Myometrial cell (primary cell): Measurements from ENCODE around the gene BOLA1. TPM values are rescaled to one million over a fixed set of nuclear protein-coding genes. Genes with fewer than 3 reads are reported as not detected.

ENCODE experiments used
- total RNA-seq: library from RNA; depleted of rRNA; stranded (reverse); fragments of >200 nt; gene quantifications from 2 replicates; pipeline ENCODE4 v1.2.3, GENCODE V29; 2015

Gene BOLA1, protein sequence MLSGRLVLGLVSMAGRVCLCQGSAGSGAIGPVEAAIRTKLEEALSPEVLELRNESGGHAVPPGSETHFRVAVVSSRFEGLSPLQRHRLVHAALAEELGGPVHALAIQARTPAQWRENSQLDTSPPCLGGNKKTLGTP
- total RNA-seq: 12.2 and 16.1 TPM in 2 replicates

DNA sequence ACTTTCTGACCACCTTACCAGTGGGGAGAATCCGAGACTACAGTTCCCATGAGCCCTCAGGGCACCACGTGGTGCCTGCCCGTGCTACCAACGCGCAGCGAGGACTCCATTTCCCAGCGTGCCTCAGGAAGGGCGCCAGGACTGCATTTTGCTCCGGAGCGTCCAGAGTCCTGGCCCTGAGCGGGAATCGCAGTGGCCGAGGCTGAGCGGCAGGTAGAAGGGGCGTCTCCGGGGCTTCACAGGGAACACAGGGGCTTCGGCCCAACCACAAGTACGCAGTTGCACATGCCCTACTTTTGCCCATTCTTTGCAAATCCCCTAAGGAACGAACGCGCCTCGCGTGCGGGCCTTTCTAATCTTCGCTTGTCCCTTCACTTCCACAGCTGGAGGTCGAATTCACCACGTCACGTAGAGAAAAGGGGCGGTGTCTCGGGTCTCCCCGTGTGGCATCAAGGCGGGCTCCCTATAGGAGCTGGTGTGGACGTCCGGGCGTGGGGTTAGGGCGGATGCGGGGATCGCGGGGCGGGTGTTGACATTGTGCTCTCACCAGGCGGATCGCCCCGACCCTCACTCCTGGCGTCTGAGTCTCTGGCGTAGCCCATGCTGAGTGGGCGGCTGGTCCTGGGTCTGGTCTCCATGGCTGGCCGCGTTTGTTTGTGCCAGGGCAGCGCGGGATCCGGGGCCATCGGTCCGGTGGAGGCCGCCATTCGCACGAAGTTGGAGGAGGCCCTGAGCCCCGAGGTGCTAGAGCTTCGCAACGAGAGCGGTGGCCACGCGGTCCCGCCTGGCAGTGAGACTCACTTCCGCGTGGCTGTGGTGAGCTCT is at the start of gene BOLA1:
TSS of gene BOLA1 (plus strand) at position 109 of the 825 bp plus-strand sequence. CDS start at position 601, 492 bp downstream.

DNA sequence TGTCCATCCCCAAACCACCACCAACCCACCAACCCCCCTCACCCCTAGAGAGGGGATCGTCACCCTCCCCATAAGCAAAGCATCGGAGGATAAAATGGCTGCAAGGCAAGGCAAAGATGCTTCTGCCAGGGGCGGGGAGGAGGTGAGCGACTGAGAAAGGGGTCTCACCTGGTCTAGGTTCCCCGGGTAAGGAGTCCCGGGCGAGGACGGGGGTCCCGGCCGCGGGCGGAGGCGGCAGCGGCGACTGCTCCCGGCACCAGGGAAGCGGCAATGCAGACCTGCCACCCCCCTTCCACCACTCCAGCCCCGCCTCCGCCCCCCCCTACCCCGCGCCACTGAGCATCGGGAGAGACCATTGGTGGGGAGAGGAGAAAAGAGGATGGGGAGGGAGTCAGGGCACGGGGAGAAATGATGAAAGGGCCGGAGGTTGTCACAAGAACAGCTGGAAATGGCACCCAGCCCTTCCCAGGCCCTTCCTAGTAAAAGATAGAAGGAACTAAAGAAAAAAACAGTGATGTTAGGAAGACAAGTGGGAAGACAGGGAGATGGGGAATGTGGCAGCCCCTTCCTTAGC is 18.3 kb downstream of the BOLA1 start, which contains the start of gene SV2A:
TSS of gene SV2A (minus strand) at position 274 of the 574 bp plus-strand sequence. CDS start 4,004 bp downstream, outside the sequence.

DNA sequence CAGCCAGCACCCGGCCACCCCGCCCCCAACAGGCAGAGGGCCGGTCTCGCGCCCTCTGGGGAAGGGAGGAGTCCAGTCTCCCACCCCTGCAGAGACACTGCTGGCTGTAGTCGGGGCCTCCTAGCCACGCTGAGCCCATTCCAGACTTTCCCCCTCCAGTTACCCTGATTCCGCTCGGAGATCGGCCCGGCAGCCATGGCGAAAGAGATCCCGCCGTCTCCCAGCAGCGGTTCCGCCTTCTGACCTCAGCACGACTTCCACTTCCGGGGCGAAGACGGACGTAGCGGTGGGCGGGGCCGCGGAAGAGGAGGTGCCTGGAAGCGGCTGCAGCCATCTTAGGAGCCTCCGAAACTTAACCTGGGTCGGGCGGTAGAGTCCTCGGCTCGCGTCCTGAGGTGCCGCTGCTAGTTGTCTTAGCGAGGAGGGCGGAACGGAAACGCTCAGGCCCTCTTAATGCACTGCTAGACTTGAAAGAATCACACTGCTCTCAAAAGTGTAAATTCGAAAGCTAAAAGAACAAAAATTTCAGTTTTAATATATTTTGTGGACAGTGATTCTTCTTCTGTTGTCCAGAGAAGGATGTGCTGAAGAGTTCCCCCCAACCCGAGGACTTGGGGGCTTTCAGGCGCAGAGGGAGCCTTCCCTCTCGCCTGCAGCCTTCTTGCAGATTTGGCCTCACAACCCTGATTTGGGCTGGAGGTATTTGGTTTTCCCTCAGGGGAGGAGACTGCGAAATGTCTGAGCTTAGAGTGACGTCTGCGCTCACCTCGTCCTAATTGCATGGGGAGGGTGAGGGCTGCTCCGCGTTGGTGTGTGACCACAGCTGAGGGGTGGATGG is 28.4 kb downstream of the BOLA1 start, which contains the start of gene SF3B4:
TSS of gene SF3B4 (minus strand) at position 241 of the 838 bp plus-strand sequence. CDS start at position 197, 44 bp downstream.

DNA sequence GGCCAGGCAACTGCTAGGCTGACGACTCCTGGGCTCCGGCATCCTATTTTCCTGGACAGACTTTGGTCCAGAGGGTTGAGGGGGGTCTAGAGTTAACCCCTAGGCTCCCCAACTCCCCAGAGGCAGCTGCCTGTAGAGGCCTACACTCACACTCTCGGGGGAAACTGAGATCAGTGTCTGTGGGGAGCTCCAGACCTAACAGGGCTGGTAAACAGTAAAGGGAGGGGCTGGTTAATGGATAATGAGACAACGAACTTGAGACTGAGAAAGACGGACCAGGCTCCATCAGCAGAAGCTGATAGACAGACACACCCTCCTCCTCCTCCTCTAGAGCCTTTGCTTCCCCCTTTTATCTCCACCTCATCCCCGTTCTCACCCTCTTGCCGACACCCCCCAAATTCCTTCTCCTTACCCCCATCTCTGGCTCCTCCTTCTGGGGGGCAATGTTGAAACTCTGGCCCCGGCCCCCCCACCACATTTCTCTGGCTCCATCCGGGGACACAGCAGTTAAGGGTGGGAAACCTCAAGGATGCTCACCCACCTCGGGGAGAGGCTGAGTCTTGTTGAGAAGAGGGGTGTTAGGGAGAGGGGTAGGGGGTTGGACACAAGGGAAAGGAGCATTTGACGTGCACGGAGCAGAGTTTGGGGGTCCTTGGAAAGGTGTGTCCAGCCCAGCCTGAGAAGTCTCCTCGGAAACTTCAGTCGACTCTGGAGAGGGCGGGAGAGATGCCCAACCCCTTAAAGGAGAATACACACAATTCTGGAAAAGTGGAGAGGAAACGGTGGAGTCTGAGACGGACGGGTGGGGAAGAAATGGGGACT is 37.0 kb downstream of the BOLA1 start, which contains the start of gene MTMR11:
TSS of gene MTMR11 (minus strand) at position 710 of the 822 bp plus-strand sequence. CDS start at position 478, 232 bp downstream.

Other genes starting within 250 kb of the BOLA1 start
- not detected in 2 replicates for gene FCGR1A, start 116.9 kb upstream of the BOLA1 start, total RNA-seq
- 22.2 and 23.4 TPM in 2 replicates for gene SV2A, start 18.3 kb downstream of the BOLA1 start, total RNA-seq
- 7.1 and 7.5 TPM in 2 replicates for gene SF3B4, start 28.2 kb downstream of the BOLA1 start, total RNA-seq
- gene MTMR11, start 37.3 kb downstream of the BOLA1 start, total RNA-seq: 8.0 and 8.6 TPM in 2 replicates
- 5.5 and 11.0 TPM in 2 replicates for gene OTUD7B, start 111.2 kb downstream of the BOLA1 start, total RNA-seq
- gene VPS45, start 168.2 kb downstream of the BOLA1 start, total RNA-seq: 27.1 and 39.5 TPM in 2 replicates